ENCODE measurements around the gene GATD1.

DNA sequence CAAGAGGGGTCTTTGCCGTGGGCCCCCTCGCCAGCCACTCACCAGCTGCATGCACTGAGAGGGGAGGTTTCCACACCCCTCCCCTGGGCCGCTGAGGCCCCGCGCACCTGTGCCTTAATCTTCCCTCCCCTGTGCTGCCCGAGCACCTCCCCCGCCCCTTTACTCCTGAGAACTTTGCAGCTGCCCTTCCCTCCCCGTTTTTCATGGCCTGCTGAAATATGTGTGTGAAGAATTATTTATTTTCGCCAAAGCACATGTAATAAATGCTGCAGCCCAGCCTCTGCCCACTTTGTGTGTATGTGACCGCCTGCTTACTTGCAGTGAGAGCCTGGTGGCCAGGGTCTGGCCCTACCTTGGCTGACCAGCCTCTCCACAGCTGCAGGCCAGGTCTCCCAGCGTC, 47.7 kb upstream of the GATD1 start:
- TF ChIP-seq, protein P1, sequence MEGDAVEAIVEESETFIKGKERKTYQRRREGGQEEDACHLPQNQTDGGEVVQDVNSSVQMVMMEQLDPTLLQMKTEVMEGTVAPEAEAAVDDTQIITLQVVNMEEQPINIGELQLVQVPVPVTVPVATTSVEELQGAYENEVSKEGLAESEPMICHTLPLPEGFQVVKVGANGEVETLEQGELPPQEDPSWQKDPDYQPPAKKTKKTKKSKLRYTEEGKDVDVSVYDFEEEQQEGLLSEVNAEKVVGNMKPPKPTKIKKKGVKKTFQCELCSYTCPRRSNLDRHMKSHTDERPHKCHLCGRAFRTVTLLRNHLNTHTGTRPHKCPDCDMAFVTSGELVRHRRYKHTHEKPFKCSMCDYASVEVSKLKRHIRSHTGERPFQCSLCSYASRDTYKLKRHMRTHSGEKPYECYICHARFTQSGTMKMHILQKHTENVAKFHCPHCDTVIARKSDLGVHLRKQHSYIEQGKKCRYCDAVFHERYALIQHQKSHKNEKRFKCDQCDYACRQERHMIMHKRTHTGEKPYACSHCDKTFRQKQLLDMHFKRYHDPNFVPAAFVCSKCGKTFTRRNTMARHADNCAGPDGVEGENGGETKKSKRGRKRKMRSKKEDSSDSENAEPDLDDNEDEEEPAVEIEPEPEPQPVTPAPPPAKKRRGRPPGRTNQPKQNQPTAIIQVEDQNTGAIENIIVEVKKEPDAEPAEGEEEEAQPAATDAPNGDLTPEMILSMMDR (IDR thresholded peaks at IDR 0.05) = no peak
- TF ChIP-seq POLR2A (IDR thresholded peaks at IDR 0.05) = no peak
